ENCODE measurements around the gene GDNF. TPM values are rescaled to one million over a fixed set of nuclear protein-coding genes. Genes with fewer than 3 reads are reported as not detected.

Gene GDNF
- polyA plus RNA-seq, 1 experiment: 1.3 TPM

DNA sequence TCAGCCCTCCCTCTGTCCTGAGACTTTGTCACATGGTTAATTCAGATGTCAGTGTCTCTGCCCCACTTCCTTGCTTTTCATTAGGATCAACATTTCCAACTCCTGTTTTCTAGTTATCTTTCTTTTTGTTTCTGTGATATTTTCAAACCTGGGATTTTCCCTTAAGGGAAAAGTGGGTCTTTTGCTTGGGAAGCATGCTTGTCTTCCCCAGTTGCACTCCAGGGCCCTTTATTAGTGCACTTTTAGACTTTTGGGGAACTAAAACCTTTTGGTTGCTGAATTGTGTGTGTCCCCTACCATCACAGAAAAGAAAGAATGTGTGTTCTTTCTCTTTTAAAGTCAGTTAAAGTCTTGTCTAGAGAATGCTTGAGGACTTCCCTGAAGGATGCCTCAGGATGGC lies 18.4 kb upstream of the GDNF start:
- no peaks in the 10 kb centered on the region for H3K36me3 ChIP-seq (ENCODE audit: control insufficient read depth, insufficient read depth, low read length)
- ChIA-PET POLR2A (no interaction called here), CTCF (interaction anchor here (1.1 kb wide), 1 partner anchor 19 kb away, joined by 3 read pairs; the partner anchor contains the start of gene GDNF)
- DNase-seq (ENCODE audit: low read depth): no peak
- TF ChIP-seq, protein P1, sequence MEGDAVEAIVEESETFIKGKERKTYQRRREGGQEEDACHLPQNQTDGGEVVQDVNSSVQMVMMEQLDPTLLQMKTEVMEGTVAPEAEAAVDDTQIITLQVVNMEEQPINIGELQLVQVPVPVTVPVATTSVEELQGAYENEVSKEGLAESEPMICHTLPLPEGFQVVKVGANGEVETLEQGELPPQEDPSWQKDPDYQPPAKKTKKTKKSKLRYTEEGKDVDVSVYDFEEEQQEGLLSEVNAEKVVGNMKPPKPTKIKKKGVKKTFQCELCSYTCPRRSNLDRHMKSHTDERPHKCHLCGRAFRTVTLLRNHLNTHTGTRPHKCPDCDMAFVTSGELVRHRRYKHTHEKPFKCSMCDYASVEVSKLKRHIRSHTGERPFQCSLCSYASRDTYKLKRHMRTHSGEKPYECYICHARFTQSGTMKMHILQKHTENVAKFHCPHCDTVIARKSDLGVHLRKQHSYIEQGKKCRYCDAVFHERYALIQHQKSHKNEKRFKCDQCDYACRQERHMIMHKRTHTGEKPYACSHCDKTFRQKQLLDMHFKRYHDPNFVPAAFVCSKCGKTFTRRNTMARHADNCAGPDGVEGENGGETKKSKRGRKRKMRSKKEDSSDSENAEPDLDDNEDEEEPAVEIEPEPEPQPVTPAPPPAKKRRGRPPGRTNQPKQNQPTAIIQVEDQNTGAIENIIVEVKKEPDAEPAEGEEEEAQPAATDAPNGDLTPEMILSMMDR (IDR thresholded peaks at IDR 0.05; ENCODE audit: insufficient read depth, low read depth, low read length): no peak
- H3K27me3 ChIP-seq (ENCODE audit: control insufficient read depth, insufficient read depth, low read length): no peaks in the 10 kb centered on the region; the same call in 1 of the 2 replicates
- H3K4me3 ChIP-seq (ENCODE audit: low read depth, low read length): no peak overlapping the region

DNA sequence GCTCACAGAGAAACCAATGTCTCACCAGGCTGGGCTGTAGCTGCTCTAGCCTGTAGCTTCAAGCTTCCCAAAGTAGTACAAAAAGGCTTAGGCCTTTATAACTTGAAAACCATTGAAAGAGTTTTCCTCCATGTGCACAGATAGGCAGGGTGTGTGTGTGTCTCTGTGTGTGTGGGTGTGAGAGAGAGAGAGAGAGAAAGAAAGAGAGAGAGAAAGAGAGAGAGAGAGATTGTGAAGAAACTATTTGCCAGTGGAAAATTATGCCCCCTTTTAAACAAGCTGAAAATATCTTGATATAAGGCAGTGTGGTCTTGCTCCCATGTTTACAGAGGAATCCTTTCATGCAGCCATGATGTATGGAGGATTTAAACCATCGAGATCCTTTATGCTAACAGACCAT lies 17.9 kb upstream of the GDNF start:
- TF ChIP-seq, protein P1 (IDR thresholded peaks at IDR 0.05; ENCODE audit: insufficient read depth, low read depth, low read length): no peak
- H3K27me3 ChIP-seq (ENCODE audit: control insufficient read depth, insufficient read depth, low read length): no peaks in the 10 kb centered on the region; the same call in 1 of the 2 replicates
- ChIA-PET POLR2A (no interaction called here), CTCF (interaction anchor here (1.1 kb wide), 1 partner anchor 18 kb away, joined by 3 read pairs; the partner anchor contains the start of gene GDNF)
- no peak for DNase-seq (ENCODE audit: low read depth)
- H3K4me3 ChIP-seq (ENCODE audit: low read depth, low read length): no peak overlapping the region
- H3K36me3 ChIP-seq (ENCODE audit: control insufficient read depth, insufficient read depth, low read length): no peaks in the 10 kb centered on the region

DNA sequence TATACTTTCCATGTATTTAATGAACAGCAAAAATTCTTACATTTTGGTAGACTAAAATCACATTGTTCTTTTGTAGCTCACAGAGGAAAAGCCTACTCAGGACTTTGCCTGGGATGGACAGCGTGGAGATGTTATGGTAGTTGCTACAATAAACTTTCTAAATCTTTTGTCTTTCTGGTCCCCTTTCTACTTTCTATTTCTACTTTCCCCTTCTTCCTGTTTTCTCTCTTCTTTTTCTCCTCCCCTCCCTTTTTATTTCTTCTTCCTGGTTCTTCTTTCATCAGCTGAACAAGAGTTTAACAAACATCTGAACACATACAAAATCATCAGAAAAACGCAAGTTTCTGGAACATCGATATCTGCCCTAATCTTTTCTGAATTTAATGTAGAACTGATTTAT lies 15.6 kb upstream of the GDNF start:
- TF ChIP-seq, protein P1 (IDR thresholded peaks at IDR 0.05; ENCODE audit: insufficient read depth, low read depth, low read length): no peak
- ChIA-PET CTCF (interaction anchor here (1.3 kb wide), 1 partner anchor 9 kb away, joined by 3 read pairs; no protein-coding TSS in a partner anchor), POLR2A (no interaction called here)
- Histone ChIP-seq H3K4me3 (ENCODE audit: low read depth, low read length) (no peak overlapping the region), H3K27me3 (ENCODE audit: control insufficient read depth, insufficient read depth, low read length) (no peaks in the 10 kb centered on the region; the same call in 1 of the 2 replicates), H3K36me3 (ENCODE audit: control insufficient read depth, insufficient read depth, low read length) (no peaks in the 10 kb centered on the region)
- no peak for DNase-seq (ENCODE audit: low read depth)

DNA sequence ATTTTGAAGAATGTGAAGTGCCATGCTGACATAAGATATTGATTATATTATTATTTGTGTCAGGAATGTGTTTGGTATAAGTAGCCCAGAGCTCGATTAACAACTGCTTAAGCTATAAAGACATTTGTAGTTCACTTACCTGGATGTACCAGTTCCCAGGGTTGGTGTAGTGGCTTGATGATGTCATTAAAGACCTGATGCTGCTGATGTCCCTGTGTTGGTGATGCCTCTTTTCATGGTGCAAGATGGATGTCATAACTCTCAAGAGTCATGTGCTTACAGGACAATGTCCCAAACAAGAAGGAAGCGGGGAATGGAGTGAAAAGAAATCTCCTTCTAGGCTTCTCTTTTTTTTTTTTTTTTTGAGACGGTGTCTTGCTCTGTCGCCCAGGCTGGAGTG lies 11.5 kb upstream of the GDNF start:
- no peak overlapping the region for H3K4me3 ChIP-seq (ENCODE audit: low read depth, low read length)
- TF ChIP-seq, protein P1 (IDR thresholded peaks at IDR 0.05; ENCODE audit: insufficient read depth, low read depth, low read length): no peak
- POLR2A ChIA-PET: no interaction called here

DNA sequence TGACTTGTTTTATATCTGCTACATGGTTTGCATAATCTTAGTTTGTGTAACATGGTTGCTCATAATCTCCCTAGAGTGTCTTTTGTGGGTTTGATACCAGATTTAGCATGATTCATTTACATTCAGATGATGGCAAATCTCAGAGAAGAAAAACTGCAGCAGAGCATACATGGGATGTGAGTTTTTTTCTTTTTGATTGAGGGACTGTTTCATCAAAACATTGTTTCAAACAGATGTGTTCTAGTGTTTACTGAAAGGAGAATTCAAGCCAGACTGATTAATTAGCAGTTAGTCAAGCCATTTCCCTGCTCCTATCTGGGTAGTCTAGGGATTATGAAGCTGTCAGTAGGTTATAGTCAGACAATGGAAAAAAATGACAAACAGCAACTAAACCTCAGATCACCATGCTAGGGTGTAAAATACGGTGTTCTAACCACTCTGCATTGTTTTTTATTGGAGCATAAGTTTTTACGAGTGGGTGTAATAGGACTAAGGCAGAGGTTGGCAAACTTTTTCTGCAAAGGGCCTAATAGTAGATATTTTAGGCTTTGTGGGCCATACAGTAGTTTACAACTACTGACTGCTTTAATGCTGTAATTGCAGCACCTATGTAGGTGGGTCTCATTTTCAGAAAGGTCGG lies 10.5 kb upstream of the GDNF start:
- POLR2A ChIA-PET: no interaction called here
- TF ChIP-seq, protein P1 (IDR thresholded peaks at IDR 0.05; ENCODE audit: insufficient read depth, low read depth, low read length): no peak
- Histone ChIP-seq H3K4me3 (ENCODE audit: low read depth, low read length) (no peak overlapping the region), H3K36me3 (ENCODE audit: control insufficient read depth, insufficient read depth, low read length) (no peaks in the 10 kb centered on the region), H3K27me3 (ENCODE audit: control insufficient read depth, insufficient read depth, low read length) (no peaks in the 10 kb centered on the region)
- CTCF ChIA-PET: interaction anchor here (0.7 to 1.6 kb wide), 3 partner anchors 9 to 12 kb away, joined by 3 to 5 read pairs (median 3); partner anchors contain the start of gene GDNF
- DNase-seq (ENCODE audit: low read depth): no peak

More for the DNA sequence above, 11.5 kb upstream of the GDNF start:
- no peak for DNase-seq (ENCODE audit: low read depth)
- CTCF ChIA-PET: interaction anchor here (0.9 kb wide), 1 partner anchor 12 kb away, joined by 3 read pairs; no protein-coding TSS in a partner anchor
- no peaks in the 10 kb centered on the region for H3K27me3 ChIP-seq (ENCODE audit: control insufficient read depth, insufficient read depth, low read length)
- H3K36me3 ChIP-seq (ENCODE audit: control insufficient read depth, insufficient read depth, low read length): no peaks in the 10 kb centered on the region
